SK-N-MC (cell line): Measurements from ENCODE around the gene RLF.

Experiments
- EZH2 ChIP-seq: fragments of 200-600 bp; sonication (generic); IDR thresholded peaks from one replicate; pipeline ENCODE4 v1.6.1; 2017; ENCODE audit warnings: antibody characterized with exemption
- FOXP2 ChIP-seq: optimal IDR thresholded peaks from 2 replicates; pipeline ENCODE3; 2011; ENCODE audit warnings: mild to moderate bottlenecking, moderate library complexity; ENCODE audit not compliant: insufficient read depth; ENCODE audit errors: extremely low read length, control extremely low read depth
- POLR2AphosphoS5 ChIP-seq: IDR thresholded peaks from 2 replicates; pipeline ENCODE4 v1.6.1; 2012; ENCODE audit warnings: mild to moderate bottlenecking, low read depth, low read length, borderline replicate concordance

DNA sequence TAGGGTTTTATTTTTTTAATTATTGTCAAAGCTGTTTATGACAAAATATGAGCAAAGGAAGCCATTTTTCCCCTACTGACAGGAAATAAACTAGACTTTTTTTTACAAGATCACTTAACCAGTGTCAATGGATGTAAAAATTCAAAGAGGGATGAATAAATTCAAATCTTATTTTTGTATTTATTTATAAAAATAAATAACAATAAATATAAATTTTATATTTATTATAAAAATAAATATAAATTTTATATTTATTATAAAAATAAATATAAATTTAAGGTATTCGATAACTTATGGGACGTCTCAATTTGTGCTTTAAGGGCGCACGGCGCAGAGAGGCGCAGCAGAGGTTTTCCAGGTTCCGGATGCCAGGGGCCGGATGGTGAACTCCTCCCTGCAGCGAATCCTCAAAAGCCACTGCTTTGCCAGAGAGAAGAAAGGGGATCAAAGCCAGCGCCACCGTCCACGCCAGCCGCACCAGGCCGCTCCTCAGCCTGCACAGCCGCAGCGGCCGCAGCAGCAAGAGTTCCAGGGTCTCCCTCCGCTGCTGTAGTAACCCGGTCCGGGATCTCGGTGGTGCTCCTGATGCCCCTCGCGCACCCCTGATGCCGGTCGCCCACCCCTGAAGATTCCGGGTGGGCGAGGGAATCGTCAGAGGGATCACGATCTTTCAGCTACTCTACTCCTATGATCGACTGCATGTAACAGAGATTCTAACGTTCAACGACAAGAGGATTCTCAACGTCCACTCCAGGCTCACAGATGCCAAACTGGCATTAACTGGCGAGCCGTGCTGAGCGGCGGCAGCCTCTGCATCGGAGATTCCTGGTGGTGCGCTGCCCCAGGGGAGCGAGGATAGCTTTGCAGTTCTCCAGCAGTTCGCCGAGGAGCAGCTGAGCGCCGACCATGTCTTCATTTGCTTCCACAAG, 28.5 kb upstream of the RLF start:
- TF ChIP-seq POLR2AphosphoS5 (no peak), EZH2 (no peak), FOXP2 (no peak)
